SIG-M5 (cell line): ENCODE results near the gene ETV3L.
"Not testable (repeated sequence)": the region's sequence is repeated elsewhere in the genome, so short reads cannot be mapped to it uniquely, and the experiment has no call there.

Source experiments
- DNase-seq: peaks from one replicate; lab custom pipeline; 2025; lab: John Stamatoyannopoulos, UW

Gene ETV3L

DNA sequence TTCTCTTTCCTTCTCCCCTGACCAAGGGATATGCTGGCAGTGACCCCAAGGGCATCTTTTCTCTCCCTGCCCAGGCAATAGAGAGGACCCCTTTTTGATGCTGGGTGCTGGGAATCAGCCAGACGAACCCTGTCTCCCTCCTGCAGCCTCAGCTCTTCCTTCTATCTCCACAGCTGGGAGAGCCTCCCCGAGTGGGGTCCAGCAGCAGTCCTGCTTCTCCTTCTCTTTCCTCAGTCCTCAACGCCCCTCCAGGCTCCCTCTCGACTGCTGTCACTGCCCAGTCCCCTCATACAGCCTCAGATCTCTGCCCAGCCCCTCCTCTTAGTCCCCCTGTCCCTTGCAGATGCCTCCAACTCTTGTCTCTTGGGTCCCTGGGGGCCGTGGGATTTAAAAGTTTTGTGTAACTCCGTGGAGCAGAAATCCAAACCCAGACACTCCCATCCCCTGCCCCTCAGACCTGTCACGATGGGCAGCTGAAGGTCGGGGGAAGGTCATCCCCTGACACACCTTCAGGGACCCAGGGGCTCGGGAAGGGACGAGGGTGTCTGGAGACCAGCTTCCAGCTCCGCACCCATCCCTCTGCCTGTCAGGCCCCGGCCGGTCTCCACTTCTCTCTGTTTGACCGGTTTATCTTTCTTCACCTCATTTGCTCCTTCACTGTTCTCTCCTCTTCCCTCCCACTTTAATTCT is 5.8 kb upstream of the ETV3L start:
- no peak for DNase-seq

DNA sequence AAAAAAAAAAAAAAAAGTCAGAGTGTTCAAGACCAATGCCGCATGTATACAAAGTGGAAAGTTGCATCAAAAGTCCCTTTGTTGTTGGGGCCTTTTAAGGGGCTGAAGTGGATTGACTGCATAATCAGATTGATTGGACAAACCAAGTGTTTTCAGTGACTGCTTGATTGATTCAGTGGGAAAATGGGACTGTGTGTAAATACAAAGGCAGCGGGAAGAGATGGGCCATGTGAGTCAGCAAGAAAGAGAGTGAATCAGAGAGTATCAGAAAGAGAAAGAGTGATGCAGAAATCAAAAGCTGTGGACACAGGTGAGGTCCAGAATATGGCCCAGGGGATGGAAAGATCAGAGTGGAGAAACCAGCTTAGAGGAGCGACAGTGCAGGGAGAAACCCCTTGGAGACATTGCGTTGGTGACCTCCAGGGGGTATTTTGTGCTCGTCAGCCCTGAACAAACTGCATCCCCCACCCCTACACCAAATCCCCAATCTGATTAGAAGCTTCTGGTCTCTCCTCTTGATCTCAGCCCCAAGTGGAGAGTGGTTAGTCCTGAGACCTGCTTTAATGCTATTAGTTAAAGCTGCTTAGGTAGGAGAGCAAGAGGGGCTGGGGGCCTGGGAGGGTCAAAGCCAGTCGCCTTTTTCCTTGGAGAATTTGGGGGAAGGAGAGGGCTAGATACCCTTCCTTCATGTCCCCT is 5.1 kb upstream of the ETV3L start:
- no peak for DNase-seq

DNA sequence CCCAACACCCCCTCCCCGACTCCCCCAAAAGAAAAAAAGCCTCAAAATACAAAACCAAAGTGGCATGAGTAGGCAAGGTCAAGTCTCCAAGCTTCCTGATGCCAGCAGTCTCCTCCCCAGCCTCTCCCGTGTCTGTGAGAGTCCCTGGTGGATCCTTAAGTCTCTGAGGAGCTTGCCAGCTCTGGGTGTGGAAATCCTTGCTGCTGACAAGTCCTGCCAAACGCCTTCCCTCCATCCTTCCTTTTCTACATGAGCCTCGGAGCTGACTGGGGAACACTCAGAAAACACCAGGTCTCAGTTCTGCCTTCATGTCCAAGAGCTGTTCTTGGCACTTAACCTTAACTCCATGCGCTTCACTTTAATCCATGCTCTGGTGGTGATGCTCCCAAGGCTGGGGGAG is 3.7 kb upstream of the ETV3L start:
- DNase-seq = no peak

DNA sequence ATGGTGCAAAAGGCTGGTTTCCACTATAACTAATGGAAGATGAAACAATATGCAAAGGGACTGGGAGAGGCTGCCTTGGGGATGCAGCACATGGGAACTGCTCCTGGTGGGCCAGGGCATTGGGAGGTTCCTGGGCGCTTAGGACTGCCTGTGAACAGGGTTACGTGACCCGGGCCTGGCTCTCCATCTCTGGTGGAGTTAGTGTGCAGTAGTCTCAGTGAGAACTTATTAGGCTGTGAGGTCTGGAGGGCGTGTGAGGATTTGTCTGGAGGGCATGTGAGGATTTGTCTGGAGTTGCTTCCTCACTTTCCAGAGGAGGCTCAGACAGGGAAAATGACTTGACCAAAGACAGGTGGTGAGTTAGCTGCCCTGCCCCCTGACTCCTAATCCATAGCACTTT is 1.5 kb upstream of the ETV3L start:
- DNase-seq = no peak

DNA sequence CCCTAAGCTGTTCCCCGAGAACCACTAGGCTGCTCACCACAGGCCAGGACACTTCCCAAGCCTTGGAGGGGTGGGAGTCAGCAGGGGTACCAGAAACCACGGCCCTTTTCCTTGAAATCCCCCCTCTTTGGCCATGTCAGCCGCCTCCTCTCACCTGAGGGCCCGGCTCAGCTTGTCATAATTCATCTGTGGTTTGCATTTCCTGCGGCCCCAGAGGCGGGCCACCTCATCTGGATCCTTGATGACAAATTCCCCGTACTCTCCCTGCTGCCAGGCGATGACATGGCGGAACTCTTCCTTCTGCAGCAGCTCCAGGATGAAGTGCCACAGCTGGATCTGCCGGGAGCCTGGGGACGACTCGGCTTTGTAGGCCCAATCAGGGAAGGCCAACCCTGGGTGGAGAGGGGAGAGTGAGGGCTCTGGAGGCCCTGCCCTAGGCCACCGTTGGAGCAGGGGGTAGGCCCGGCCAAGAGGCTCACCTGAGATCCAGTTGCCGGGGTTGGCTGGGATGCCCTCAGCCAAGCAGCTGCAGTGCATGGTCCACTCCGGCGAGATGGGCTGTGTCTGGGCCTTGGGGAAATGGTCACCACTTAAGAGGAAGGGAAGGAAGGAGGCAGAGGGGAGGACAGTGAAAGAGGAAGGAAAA is 498 bp downstream of the ETV3L start:
- DNase-seq = not testable (repeated sequence)

DNA sequence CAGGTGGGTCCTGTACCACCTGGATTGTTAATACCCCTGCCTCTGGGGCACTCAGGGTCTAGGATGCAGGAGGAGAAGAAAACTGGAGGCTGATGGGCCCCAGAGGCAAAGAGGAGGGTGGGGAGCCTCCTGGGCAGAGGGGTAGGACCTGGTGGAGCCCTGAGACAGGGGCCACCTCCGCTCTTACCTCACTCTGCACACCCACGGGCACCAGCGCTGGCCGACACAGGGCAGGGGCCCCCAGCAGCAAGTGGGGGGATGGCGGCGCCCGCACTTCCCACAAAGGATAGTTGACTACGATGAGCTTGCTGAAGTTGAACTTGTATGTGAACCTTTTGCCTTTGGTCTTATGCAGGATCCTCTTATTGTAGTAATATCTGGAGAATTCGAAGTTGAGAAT is 1.1 kb downstream of the ETV3L start:
- DNase-seq = no peak

DNA sequence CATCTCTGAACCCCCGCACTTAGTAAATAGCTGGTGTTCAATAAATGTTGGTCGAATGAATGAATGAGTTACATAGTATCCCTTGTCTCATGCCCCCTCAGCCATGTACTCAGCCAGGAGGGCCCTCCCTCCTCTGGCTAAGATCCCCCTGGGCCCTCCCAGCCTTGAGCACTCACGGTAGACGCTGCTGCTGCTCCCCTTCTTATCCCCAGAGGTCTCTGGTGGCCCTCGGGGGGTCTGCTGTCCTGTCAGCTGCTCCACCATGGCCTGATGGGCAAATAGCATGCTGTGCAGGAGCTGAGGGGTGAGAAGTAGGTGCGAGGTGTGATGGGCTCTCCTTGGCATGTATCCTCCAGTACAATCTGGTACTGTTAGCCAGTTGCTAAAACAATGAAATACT is 1.9 kb downstream of the ETV3L start:
- no peak for DNase-seq

DNA sequence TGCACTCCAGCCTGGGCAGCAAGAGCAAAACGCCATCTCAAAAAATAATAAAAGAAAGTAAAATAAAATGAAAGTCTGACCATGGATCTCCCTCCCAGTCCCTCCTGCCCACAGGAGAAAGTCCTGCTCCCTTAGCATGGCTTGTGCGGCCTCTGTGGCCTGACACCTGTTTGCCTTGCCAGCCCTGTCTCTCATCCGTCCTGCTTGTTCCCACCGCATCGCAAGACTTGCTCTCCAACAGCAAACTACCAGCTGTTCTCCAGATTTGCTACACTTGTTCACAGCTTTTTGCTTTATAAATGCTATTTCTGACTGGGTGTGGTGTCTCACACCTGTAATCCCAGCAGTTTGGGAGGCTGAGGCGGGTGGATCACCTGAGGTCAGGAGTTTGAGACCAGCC is 2.7 kb downstream of the ETV3L start:
- no peak for DNase-seq

DNA sequence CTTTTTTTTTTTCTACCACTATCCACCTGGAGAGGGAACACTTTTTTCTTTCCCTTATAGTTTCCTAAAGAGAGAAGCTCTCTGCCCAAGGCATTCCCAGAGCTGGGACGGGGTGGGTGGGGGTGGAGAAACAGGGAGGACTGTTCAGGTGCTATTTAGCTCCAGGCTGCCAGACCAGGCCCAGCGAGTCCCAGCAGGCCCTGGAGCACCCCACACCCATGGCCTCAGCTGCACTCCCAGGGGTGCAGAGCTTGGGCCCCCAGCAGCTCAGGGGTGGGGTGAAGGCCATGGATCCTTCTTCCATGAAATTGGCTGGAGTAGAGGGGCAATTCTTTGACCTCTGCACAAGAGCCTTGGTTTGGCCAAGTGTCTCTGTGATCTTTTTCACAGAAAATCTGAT is 4.1 kb downstream of the ETV3L start:
- no peak for DNase-seq

DNA sequence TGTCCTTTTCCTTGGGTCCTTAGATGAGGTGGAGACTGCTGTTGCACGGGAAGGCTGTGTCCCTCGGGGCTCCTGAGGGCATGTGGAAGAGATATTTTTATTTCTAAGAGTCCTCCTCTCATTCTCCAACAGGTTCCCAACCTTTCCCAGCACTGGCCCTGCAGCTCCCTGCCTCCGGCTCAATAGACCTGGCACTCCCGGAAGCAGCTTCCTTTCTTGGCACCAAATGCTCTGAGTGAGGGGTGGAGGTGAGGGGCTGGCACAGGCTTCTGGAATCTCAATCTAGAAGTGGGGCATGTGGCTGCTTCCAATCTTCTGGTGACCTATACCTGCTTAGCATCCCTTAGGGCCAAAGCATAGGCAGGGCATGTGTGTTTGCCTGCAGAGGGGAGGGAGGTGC is 4.5 kb downstream of the ETV3L start:
- no peak for DNase-seq

DNA sequence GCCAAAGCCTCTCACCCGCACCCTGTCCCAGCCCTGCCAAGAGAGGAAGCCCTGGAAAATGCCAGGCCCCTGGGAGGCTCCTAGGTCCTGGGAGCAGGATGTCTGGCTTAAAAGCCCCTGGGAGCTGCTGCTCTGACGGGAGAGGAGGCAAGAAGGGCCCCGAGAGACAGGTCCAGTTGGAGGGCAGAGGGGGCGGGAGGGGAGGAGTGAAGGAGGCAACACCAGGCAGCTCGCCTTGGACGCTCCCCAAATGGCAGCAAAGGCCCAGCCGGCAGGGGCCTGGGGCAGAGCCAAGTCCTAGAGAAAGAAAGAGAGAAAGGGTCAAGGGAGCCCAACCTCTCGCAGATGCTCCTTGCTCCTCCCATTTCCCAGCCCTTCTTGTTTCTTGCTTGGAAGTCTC is 6.8 kb downstream of the ETV3L start:
- DNase-seq = no peak

DNA sequence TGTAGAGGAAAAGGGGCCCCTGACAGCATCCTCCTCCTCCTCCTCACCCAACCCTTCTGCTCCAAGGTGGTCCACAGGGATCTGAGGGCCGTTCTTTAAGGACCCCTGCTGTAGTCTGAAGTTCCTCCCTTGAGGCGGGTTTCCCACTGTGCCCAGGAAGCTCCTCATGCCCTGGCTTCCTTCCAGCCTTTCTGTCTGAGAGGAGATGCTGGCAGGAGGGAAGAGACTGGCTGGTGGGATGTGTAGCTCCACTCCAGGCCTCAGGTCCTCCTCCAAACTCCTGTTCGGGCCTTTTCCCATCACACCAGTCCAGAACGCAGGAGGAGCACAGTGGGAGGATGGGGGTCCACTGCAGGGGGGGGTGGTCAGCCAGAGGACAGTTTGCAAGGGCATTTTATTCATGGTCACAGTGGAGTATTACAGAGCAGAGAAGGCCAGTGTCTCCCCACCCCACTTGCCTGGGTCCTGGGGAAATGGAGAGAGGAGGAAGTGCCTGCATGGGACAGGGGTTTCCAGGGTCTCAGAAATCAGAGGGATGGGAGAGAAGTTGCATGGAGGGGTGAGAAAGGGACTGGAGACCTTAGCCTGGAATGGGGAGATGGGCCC is 7.8 kb downstream of the ETV3L start:
- DNase-seq = no peak

DNA sequence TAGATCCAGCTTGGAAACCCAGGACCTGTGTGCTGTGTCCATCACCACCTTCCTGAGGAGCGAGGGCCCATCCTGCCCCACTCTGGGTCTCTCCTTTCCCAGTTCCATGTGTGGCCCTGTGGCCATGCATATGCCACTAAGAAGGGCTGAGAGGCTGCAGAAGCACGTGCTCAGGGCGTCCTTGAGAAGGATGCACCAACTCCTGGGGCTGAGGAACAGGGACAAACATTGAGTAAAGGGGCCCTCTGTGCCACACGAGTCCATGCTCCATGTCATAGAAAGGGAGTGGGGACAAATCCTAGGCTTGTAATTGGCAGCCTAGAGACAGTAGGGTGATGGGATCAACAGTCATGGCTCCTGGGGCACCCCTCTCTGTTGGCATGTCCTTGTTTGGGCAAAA is 8.4 kb downstream of the ETV3L start:
- DNase-seq = no peak

DNA sequence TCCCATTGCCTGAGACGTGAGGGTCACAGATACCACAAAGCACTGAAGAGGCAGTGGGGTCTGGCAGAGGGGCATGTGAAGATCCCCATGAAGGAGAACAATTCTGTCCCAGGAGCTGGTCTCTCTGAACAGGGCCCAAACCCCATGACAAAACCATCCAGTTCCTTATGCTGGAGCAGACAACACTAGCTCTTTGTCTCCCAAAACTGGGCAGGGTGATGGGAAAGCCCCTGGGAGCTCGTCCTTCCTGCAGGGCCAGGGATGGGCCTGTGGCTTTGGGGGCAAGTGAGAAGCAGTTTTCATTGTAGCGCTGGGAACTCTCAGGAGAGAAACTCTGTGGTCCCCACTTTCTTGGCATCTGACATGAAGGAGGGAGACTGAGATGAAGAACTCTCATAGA is 8.8 kb downstream of the ETV3L start:
- DNase-seq = no peak

DNA sequence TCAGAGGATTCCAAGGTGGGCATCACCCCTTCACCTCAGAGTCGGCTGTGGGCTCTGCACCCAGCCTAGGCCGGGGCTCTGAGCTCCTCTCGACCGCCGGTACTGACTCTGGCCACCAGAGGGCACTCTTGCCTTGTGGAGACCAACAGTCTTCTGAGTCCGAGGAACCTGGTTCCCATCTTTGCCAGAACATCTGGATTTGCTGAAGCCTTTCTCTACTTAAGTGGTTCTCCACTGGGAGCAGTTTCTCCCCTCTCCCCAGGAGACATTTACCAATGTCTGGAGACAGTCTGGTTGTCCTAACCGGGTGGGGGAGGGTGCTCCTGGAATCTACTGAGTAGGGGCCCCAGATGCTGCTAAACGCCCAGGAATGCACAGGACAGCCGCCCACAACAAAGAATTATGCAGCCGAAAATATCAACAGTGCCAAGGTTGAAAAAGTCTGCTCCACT is 9.4 kb downstream of the ETV3L start:
- no peak for DNase-seq

DNA sequence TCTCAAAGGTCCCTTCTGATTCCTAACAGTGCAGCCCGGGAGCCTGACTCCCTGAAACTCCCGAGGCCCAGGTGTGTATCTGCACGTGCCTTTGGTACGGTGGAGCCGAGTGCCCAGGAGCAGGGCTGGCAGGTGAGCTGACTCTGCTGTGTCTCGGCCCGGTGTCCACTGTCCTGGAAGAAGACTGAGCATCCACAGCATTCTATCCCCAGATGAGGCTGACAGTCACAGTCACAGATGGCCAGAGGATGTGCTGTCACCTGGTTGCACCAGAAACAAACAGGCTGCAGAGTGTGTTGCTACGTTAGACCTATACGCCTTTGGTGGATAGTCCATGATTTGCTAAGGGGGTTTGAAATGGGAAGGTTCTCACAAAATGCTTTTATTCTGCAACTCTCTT is 9.8 kb downstream of the ETV3L start:
- DNase-seq = no peak

DNA sequence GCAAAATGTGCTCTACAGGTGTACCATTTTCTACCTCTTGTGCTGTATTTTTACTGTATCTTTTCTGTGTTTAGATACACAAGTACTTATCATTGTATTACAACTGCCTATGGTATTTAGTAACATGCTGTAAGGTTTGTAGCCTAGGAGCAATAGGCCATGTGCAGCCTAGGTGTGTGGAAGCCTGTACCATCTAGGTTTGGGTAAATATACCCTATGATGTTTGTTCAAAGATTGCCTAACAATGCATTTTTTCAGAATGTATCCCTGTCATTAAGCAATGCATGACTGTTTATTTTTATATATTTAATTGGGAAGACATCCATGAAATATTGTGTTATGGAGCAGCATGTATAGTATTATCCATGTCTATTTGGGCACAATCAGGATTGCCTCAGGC is 11.0 kb downstream of the ETV3L start:
- DNase-seq = no peak

DNA sequence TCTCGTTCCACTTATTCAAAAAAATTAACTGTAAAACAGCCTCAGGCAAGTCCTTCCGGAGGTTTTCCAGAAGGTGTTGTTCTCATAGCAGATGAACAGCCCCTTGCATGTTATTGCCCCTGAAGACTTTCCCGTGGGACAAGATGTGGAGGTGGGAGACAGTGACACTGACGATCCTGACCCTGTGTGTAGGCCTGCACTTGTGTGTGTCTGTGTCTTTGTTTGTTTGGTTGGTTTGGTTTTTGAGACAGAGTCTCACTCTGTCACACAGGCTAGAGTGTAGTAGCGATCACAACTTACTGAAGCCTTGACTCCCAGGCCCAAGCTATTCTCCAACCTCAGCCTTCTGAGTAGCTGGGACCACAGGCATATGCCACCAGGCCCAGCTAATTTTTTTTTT is 12.6 kb downstream of the ETV3L start:
- DNase-seq = no peak

DNA sequence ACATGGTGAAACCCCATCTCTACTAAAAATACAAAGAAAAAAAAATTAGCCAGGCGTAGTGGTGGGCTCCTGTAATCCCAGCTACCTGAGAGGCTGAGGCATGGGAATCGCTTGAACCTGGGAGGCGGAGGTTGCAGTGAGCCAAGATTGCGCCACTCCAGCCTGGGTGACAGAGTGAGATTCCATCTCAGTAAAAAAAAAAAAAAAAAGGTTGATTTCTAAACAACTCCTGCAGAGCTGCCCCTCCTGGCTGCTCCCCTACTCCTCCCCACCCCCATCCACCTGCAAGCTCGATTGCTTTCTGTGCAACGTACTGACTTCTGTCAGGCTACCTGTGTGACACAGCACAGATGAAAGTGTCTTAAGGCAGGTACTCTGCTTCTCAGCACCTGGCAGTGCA is 13.3 kb downstream of the ETV3L start:
- no peak for DNase-seq

DNA sequence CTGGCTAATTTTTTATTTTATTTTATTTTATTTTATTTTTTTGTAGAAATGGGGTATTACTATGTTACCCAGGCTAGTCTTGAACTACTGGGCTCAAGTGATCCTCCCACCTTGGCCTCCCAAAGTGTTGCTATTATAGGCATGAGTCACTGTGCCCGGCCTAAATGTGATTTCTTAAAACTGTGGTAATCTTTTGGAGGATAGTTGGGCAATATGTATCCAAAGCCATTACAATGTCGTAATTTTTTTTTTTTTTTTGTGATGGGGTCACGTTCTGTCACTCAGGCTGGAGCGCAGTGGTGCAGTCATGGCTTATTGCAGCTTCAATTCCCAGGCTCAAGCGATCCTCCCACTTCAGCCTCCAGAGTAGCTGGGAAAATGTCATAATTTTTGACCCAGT is 14.2 kb downstream of the ETV3L start:
- DNase-seq = peak; percentile 86

DNA sequence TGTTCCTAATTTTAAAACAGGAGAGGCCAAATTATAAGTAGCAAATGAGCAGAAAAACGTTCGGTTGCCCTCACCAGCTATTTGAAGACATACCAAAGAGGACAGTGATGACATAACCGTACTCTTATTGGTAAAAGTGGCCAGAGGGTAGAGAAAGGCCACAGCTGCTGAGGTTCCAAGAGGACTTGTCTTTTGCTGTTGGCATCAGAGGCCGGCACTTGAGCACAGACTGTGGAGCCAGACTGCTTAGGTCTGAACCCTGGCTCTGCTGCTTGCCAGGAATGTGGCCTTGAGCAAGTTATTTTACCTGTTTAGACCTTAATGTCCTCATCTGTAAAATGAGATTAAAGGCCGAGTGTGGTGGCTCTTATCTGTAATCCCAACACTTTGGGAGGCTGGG is 14.9 kb downstream of the ETV3L start:
- DNase-seq = no peak

DNA sequence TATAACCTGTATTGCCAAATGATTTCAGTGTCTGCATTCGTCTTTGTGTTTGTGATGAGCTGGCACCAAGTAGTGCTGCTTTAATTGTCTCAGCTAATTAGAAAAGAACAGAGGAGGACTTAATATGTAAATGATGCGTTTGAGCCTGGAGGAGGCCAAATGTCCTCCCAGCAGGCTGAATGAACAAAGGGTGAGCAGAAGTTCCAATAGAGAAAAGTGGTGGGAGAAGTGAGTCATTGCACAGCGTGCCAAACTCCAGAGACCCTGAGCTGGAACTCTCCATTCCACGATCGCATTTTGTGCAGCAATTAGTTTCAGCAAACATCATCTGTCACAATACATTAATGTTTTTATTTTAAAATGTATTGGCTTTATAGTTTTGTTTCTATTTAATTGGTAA is 17.9 kb downstream of the ETV3L start:
- DNase-seq = no peak

DNA sequence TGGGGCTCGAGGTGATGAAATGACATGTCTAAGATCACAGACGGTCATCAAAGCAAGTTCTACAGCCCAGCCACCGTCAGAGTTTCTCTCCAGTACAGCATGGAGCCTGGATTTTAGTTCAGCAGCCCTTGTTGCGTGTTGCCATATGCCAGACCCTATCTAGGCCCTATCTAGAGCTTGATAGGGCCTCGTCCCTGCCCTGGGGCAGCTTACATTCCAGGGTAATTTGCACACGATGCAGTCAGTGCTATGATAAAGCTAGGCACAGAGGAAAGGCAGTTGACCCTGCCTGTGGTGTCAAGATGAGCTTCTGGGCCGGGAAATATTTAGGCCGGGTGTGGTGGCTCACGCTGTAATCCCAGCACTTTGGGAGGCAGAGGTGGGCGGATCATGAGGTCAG is 18.9 kb downstream of the ETV3L start:
- DNase-seq = no peak
